ENCODE results near the gene PHACTR2. TPM values are rescaled to one million over a fixed set of nuclear protein-coding genes. Genes with fewer than 3 reads are reported as not detected.
A peak's percentile ranks its signal among the peaks of the same experiment; 100 is the strongest.

Gene PHACTR2
- total and polyA plus RNA-seq, 4 donors: 8.8 to 157 (median 35.3) TPM

GRCh38 chr6:143685653-143686052 lies 7.9 kb downstream of the PHACTR2 start:
- no peak overlapping the region for H3K27ac ChIP-seq (ENCODE audit: low read depth, low read length)
- no peaks in the 10 kb centered on the region for H3K27me3 ChIP-seq (ENCODE audit: control insufficient read depth, insufficient read depth, low read length)
- 78% methylated on average over 3 of the region's 6 CpGs for WGBS (ENCODE audit: insufficient coverage)
- H3K36me3 ChIP-seq (ENCODE audit: control insufficient read depth, insufficient read depth, low read length): no peaks in the 10 kb centered on the region
- no peaks in the 10 kb centered on the region for H3K4me1 ChIP-seq (ENCODE audit: control insufficient read depth, insufficient read depth, low read length)
- no peak for DNase-seq (ENCODE audit: low read depth in 4 of 6, low spot score in 6 of 6)
- no peaks in the 10 kb centered on the region for H3K9me3 ChIP-seq (ENCODE audit: control insufficient read depth, insufficient read depth, low read length)
- no peak overlapping the region for H3K4me3 ChIP-seq (ENCODE audit: low read depth, low read length)

GRCh38 chr6:143687591-143687990 lies 9.8 kb downstream of the PHACTR2 start:
- 20% methylated on average over 1 of the region's 1 CpG for WGBS (ENCODE audit: insufficient coverage)
- H3K36me3 ChIP-seq (ENCODE audit: control insufficient read depth, insufficient read depth, low read length): no peaks in the 10 kb centered on the region
- no peaks in the 10 kb centered on the region for H3K9me3 ChIP-seq (ENCODE audit: control insufficient read depth, insufficient read depth, low read length)
- no peak overlapping the region for H3K27ac ChIP-seq (ENCODE audit: low read depth, low read length)
- H3K4me3 ChIP-seq (ENCODE audit: low read depth, low read length): no peak overlapping the region
- DNase-seq (ENCODE audit: low read depth in 4 of 6, low spot score in 6 of 6): no peak
- H3K27me3 ChIP-seq (ENCODE audit: control insufficient read depth, insufficient read depth, low read length): no peaks in the 10 kb centered on the region
- no peaks in the 10 kb centered on the region for H3K4me1 ChIP-seq (ENCODE audit: control insufficient read depth, insufficient read depth, low read length)

GRCh38 chr6:143688681-143689080 lies 10.9 kb downstream of the PHACTR2 start:
- no peaks in the 10 kb centered on the region for H3K9me3 ChIP-seq (ENCODE audit: control insufficient read depth, insufficient read depth, low read length)
- no peak for DNase-seq (ENCODE audit: low read depth in 4 of 6, low spot score in 6 of 6)
- no peaks in the 10 kb centered on the region for H3K36me3 ChIP-seq (ENCODE audit: control insufficient read depth, insufficient read depth, low read length)
- H3K27me3 ChIP-seq (ENCODE audit: control insufficient read depth, insufficient read depth, low read length): no peaks in the 10 kb centered on the region
- no peak overlapping the region for H3K27ac ChIP-seq (ENCODE audit: low read depth, low read length)
- no peak overlapping the region for H3K4me3 ChIP-seq (ENCODE audit: low read depth, low read length)
- 84% methylated on average over 4 of the region's 4 CpGs for WGBS (ENCODE audit: insufficient coverage)
- no peaks in the 10 kb centered on the region for H3K4me1 ChIP-seq (ENCODE audit: control insufficient read depth, insufficient read depth, low read length)

GRCh38 chr6:143689852-143690251 lies 12.1 kb downstream of the PHACTR2 start:
- H3K4me3 ChIP-seq (ENCODE audit: low read depth, low read length): no peak overlapping the region
- H3K36me3 ChIP-seq (ENCODE audit: control insufficient read depth, insufficient read depth, low read length): no peaks in the 10 kb centered on the region
- whole genome bisulfite sequencing (ENCODE audit: insufficient coverage): 90% methylated on average over 5 of the region's 9 CpGs
- no peaks in the 10 kb centered on the region for H3K9me3 ChIP-seq (ENCODE audit: control insufficient read depth, insufficient read depth, low read length)
- H3K27ac ChIP-seq (ENCODE audit: low read depth, low read length): no peak overlapping the region
- H3K27me3 ChIP-seq (ENCODE audit: control insufficient read depth, insufficient read depth, low read length): no peaks in the 10 kb centered on the region
- H3K4me1 ChIP-seq (ENCODE audit: control insufficient read depth, insufficient read depth, low read length): no peaks in the 10 kb centered on the region
- DNase-seq (ENCODE audit: low read depth in 4 of 6, low spot score in 6 of 6): no peak

GRCh38 chr6:143691155-143691554 lies 13.4 kb downstream of the PHACTR2 start:
- Histone ChIP-seq H3K9me3 (ENCODE audit: control insufficient read depth, insufficient read depth, low read length) (no peaks in the 10 kb centered on the region), H3K36me3 (ENCODE audit: control insufficient read depth, insufficient read depth, low read length) (no peaks in the 10 kb centered on the region), H3K4me1 (ENCODE audit: control insufficient read depth, insufficient read depth, low read length) (no peaks in the 10 kb centered on the region), H3K27ac (ENCODE audit: low read depth, low read length) (no peak overlapping the region), H3K27me3 (ENCODE audit: control insufficient read depth, insufficient read depth, low read length) (no peaks in the 10 kb centered on the region), H3K4me3 (ENCODE audit: low read depth, low read length) (no peak overlapping the region)
- no peak for DNase-seq (ENCODE audit: low read depth in 4 of 6, low spot score in 6 of 6)
- WGBS (ENCODE audit: insufficient coverage): no CpG with 5 or more reads among the region's 1 CpG

- no peaks in the 10 kb centered on the region for H3K36me3 ChIP-seq (ENCODE audit: control insufficient read depth, insufficient read depth, low read length)
- H3K27ac ChIP-seq (ENCODE audit: low read depth, low read length): no peak overlapping the region
- DNase-seq (ENCODE audit: low read depth in 4 of 6, low spot score in 6 of 6): no peak
- H3K4me3 ChIP-seq (ENCODE audit: low read depth, low read length): no peak overlapping the region
- no CpG with 5 or more reads among the region's 7 CpGs for WGBS (ENCODE audit: insufficient coverage)
- no peaks in the 10 kb centered on the region for H3K4me1 ChIP-seq (ENCODE audit: control insufficient read depth, insufficient read depth, low read length)
- no peaks in the 10 kb centered on the region for H3K27me3 ChIP-seq (ENCODE audit: control insufficient read depth, insufficient read depth, low read length)
- H3K9me3 ChIP-seq (ENCODE audit: control insufficient read depth, insufficient read depth, low read length): no peaks in the 10 kb centered on the region
Observed at GRCh38 chr6:143691900-143692636, 14.3 kb downstream of the PHACTR2 start.

GRCh38 chr6:143692696-143693095 lies 14.9 kb downstream of the PHACTR2 start:
- Histone ChIP-seq H3K4me1 (ENCODE audit: control insufficient read depth, insufficient read depth, low read length) (no peaks in the 10 kb centered on the region), H3K9me3 (ENCODE audit: control insufficient read depth, insufficient read depth, low read length) (no peaks in the 10 kb centered on the region), H3K36me3 (ENCODE audit: control insufficient read depth, insufficient read depth, low read length) (no peaks in the 10 kb centered on the region), H3K27ac (ENCODE audit: low read depth, low read length) (no peak overlapping the region), H3K27me3 (ENCODE audit: control insufficient read depth, insufficient read depth, low read length) (no peaks in the 10 kb centered on the region), H3K4me3 (ENCODE audit: low read depth, low read length) (no peak overlapping the region)
- no peak for DNase-seq (ENCODE audit: low read depth in 4 of 6, low spot score in 6 of 6)
- WGBS (ENCODE audit: insufficient coverage): no CpG with 5 or more reads among the region's 3 CpGs

- WGBS (ENCODE audit: insufficient coverage): 94% methylated on average over 1 of the region's 2 CpGs
- no peaks in the 10 kb centered on the region for H3K27me3 ChIP-seq (ENCODE audit: control insufficient read depth, insufficient read depth, low read length)
- H3K9me3 ChIP-seq (ENCODE audit: control insufficient read depth, insufficient read depth, low read length): no peaks in the 10 kb centered on the region
- no peaks in the 10 kb centered on the region for H3K36me3 ChIP-seq (ENCODE audit: control insufficient read depth, insufficient read depth, low read length)
- H3K27ac ChIP-seq (ENCODE audit: low read depth, low read length): no peak overlapping the region
- DNase-seq (ENCODE audit: low read depth in 4 of 6, low spot score in 6 of 6): no peak
- no peak overlapping the region for H3K4me3 ChIP-seq (ENCODE audit: low read depth, low read length)
- H3K4me1 ChIP-seq (ENCODE audit: control insufficient read depth, insufficient read depth, low read length): no peaks in the 10 kb centered on the region
Observed at GRCh38 chr6:143694013-143694412, 16.2 kb downstream of the PHACTR2 start.

- H3K4me1 ChIP-seq (ENCODE audit: control insufficient read depth, insufficient read depth, low read length): no peaks in the 10 kb centered on the region
- no peaks in the 10 kb centered on the region for H3K27me3 ChIP-seq (ENCODE audit: control insufficient read depth, insufficient read depth, low read length)
- H3K4me3 ChIP-seq (ENCODE audit: low read depth, low read length): no peak overlapping the region
- 68% methylated on average over 3 of the region's 7 CpGs for WGBS (ENCODE audit: insufficient coverage)
- H3K27ac ChIP-seq (ENCODE audit: low read depth, low read length): no peak overlapping the region
- H3K36me3 ChIP-seq (ENCODE audit: control insufficient read depth, insufficient read depth, low read length): no peaks in the 10 kb centered on the region
- peak in 1 of 6 donors; percentile 12 for DNase-seq (ENCODE audit: low read depth in 4 of 6, low spot score in 6 of 6)
- no peaks in the 10 kb centered on the region for H3K9me3 ChIP-seq (ENCODE audit: control insufficient read depth, insufficient read depth, low read length)
Observed at GRCh38 chr6:143694560-143694959, 16.8 kb downstream of the PHACTR2 start.
